OCI-LY7 (cell line): ENCODE measurements around the gene DOCK1. TPM values are rescaled to one million over a fixed set of nuclear protein-coding genes. Genes with fewer than 3 reads are reported as not detected.

Experiments used
- BruUV-seq: library from RNA; stranded (reverse); fragments of 400-500 nt; replicated peaks from 2 replicates; lab custom pipeline; 2021; lab: Mats Ljungman, UMichigan
- CTCF ChIA-PET: fragments of 300-600 bp; sonication (Branson Sonifier 250); formaldehyde crosslinking; loops from one replicate; lab custom pipeline; 2022; ENCODE audit warnings: antibody characterized with exemption; ENCODE audit not compliant: unreplicated experiment; lab: Charles Lee
- POLR2A ChIA-PET: fragments of 300-600 bp; sonication (Branson Sonifier 250); formaldehyde crosslinking; loops from one replicate; lab custom pipeline; 2022; ENCODE audit warnings: antibody characterized with exemption; lab: Charles Lee
- DNase-seq: peaks from one replicate; pipeline ENCODE4 v3.0.0-alpha.2; 2015; ENCODE audit warnings: low spot score
- H2AFZ ChIP-seq: fragments of 200-600 bp; sonication (generic), shearing (Covaris generic); 2 replicates; pipeline ENCODE4 v1.6.1; 2014; ENCODE audit warnings: mild to moderate bottlenecking, antibody characterized with exemption, low read length, moderate library complexity
- H3K27ac ChIP-seq: fragments of 200-600 bp; sonication (generic); 2 replicates; pipeline ENCODE4 v1.5.1; 2014; ENCODE audit warnings: mixed run types, low read depth, mild to moderate bottlenecking, moderate library complexity, low read length, inconsistent platforms; ENCODE audit not compliant: poor library complexity, severe bottlenecking
- H3K36me3 ChIP-seq: fragments of 200-600 bp; sonication (generic); 2 replicates; pipeline ENCODE4 v1.6.1; 2014; ENCODE audit warnings: mild to moderate bottlenecking, antibody characterized with exemption, low read length, moderate library complexity, mixed read lengths; ENCODE audit not compliant: insufficient read depth
- H3K4me1 ChIP-seq: fragments of 200-600 bp; sonication (generic); 2 replicates; pipeline ENCODE4 v1.5.1; 2014; ENCODE audit warnings: mild to moderate bottlenecking, low read length; ENCODE audit not compliant: insufficient read depth, poor library complexity, severe bottlenecking
- H3K4me2 ChIP-seq: fragments of 200-600 bp; sonication (generic); 2 replicates; pipeline ENCODE4 v1.6.1; 2014; ENCODE audit warnings: mild to moderate bottlenecking, low read length
- H3K4me3 ChIP-seq: fragments of 200-600 bp; sonication (generic); 2 replicates; pipeline ENCODE4 v1.5.1; 2014; ENCODE audit warnings: mild to moderate bottlenecking, low read depth, low read length; ENCODE audit not compliant: poor library complexity, severe bottlenecking
- H3K79me2 ChIP-seq: fragments of 200-600 bp; sonication (generic); 2 replicates; pipeline ENCODE4 v1.6.1; 2016; ENCODE audit warnings: low read depth, mild to moderate bottlenecking, low read length, moderate library complexity, mixed read lengths; ENCODE audit not compliant: insufficient read depth
- H3K9me2 ChIP-seq: fragments of 200-600 bp; sonication (generic); 2 replicates; pipeline ENCODE4 v1.6.1; 2016; ENCODE audit warnings: mild to moderate bottlenecking, low read length, mixed read lengths; ENCODE audit not compliant: insufficient read depth
- H3K9me3 ChIP-seq: fragments of 200-600 bp; sonication (generic); 2 replicates; pipeline ENCODE4 v1.6.1; 2014; ENCODE audit warnings: mild to moderate bottlenecking, mixed run types, low read length, mixed read lengths
- H4K20me1 ChIP-seq: fragments of 200-600 bp; sonication (generic); 2 replicates; pipeline ENCODE4 v1.6.1; 2014; ENCODE audit warnings: mild to moderate bottlenecking, antibody characterized with exemption, low read length, moderate library complexity, mixed read lengths; ENCODE audit not compliant: insufficient read depth
- EZH2phosphoT487 ChIP-seq: fragments of 200-600 bp; sonication (generic); IDR thresholded peaks from 2 replicates; pipeline ENCODE4 v1.6.1; 2018; ENCODE audit warnings: low read depth, borderline replicate concordance, mild to moderate bottlenecking, mixed run types, antibody characterized with exemption, low read length, moderate library complexity, mixed read lengths
- intact Hi-C: fragments of 100-400 bp; cut with micrococcal nuclease; formaldehyde crosslinking; loops from one replicate; pipeline ENCODE4 v1.10.0; 2022; ENCODE audit not compliant: unreplicated experiment
- total RNA-seq, 2 experiments: library from RNA; depleted of rRNA in 1 of 2; stranded (reverse); fragments of >200 nt in 1 of 2; shearing (Covaris generic) in 1 of 2; gene quantifications; 2 replicates each; pipeline ENCODE4 v1.2.3, GENCODE V29; 2014 to 2022
- TF ChIP-seq, protein P1 (sequence below): fragments of 200-600 bp; sonication (generic); conservative IDR thresholded peaks from 2 replicates; pipeline ENCODE4 v1.5.1; 2014; ENCODE audit warnings: mild to moderate bottlenecking, antibody characterized with exemption, low read length, moderate library complexity, mixed read lengths

Gene DOCK1
- total RNA-seq, 2 experiments from 2014 or later = not detected

DNA sequence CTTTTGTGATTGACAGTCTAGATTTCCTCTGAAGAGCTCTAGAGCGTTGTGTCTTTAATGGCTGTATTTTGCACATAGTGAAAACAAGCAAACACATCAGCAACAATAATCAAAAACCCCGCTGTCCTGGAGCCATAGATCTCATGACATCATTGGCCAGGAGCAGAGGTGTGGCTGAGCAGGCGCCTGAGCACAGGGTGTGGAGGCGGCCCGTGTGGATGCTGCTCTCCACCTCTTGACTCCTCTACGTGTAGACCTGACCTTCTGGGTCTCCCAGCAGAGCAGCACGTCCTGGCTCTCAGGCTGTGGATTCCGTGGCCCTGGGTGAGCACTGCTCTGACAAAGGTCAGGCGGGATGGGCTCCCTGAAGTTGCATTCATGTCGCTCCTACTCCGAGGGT is 354.1 kb downstream of the DOCK1 start:
- H3K4me2 ChIP-seq = no peak overlapping the region
- H3K36me3 ChIP-seq = no peaks in the 10 kb centered on the region
- CTCF ChIA-PET = no interaction called here
- no peaks in the 10 kb centered on the region for H3K9me2 ChIP-seq
- no peak for DNase-seq
- H3K27ac ChIP-seq = no peak overlapping the region
- H3K4me3 ChIP-seq = no peak overlapping the region
- TF ChIP-seq, protein P1, sequence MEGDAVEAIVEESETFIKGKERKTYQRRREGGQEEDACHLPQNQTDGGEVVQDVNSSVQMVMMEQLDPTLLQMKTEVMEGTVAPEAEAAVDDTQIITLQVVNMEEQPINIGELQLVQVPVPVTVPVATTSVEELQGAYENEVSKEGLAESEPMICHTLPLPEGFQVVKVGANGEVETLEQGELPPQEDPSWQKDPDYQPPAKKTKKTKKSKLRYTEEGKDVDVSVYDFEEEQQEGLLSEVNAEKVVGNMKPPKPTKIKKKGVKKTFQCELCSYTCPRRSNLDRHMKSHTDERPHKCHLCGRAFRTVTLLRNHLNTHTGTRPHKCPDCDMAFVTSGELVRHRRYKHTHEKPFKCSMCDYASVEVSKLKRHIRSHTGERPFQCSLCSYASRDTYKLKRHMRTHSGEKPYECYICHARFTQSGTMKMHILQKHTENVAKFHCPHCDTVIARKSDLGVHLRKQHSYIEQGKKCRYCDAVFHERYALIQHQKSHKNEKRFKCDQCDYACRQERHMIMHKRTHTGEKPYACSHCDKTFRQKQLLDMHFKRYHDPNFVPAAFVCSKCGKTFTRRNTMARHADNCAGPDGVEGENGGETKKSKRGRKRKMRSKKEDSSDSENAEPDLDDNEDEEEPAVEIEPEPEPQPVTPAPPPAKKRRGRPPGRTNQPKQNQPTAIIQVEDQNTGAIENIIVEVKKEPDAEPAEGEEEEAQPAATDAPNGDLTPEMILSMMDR = no peak
- no peak for TF ChIP-seq EZH2phosphoT487
- POLR2A ChIA-PET = no interaction called here
- intact Hi-C loops = no loop called here
- no peaks in the 10 kb centered on the region for H4K20me1 ChIP-seq
- H2AFZ ChIP-seq = no peak overlapping the region
- no peaks in the 10 kb centered on the region for H3K9me3 ChIP-seq
- no peaks in the 10 kb centered on the region for H3K79me2 ChIP-seq
- H3K4me1 ChIP-seq = no peaks in the 10 kb centered on the region
- no TSS peak for BruUV-seq

DNA sequence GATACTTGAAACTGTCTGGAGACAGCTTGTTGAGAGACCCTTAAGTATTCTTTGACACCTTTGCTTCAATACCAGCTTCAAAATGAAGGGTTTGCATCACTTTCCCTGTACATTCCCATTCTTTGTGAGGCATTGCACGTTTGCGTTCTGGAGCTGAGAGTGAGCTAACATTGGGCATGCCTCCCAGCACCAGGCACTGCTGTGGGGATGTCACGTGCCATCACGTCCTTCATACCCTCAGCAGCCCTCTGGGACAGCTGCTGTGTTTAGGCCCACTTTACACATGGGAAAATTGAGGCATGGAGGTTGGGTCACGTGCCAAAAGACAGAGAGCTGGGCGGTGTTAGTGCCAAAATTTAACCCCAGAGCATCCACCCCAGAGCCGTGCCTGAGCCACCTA is 357.4 kb downstream of the DOCK1 start:
- Histone ChIP-seq H3K27ac (no peak overlapping the region), H3K4me1 (no peaks in the 10 kb centered on the region), H2AFZ (no peak overlapping the region), H3K9me2 (no peaks in the 10 kb centered on the region), H3K36me3 (no peaks in the 10 kb centered on the region), H4K20me1 (no peaks in the 10 kb centered on the region), H3K4me3 (no peak overlapping the region), H3K4me2 (no peak overlapping the region), H3K9me3 (no peaks in the 10 kb centered on the region), H3K79me2 (no peaks in the 10 kb centered on the region)
- ChIA-PET CTCF (no interaction called here), POLR2A (interaction anchor here (0.9 kb wide), 1 partner anchor 10 kb away, joined by 3 read pairs; no protein-coding TSS in a partner anchor)
- no peak for TF ChIP-seq EZH2phosphoT487
- TF ChIP-seq, protein P1 = no peak
- BruUV-seq = no TSS peak
- DNase-seq = no peak
- intact Hi-C loops = no loop called here

DNA sequence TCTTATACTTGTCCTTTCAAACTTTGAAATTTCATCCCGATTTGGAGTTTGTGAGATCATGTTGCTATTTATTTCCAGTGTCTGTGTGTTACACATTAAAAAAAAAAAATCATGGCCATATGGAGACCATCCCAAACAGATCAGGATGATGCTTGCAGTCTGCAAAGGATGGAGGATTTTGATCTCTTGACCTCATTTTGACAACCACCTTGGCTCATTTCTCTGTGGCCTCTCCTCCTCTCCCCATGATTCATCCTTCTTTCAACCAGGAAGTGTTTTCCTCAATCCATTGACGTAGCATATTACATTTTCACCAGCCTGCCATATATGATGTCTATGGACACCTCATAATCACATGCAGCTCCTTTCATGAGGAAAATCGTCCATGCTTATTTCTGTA is 360.1 kb downstream of the DOCK1 start:
- no peak overlapping the region for H2AFZ ChIP-seq
- no peak overlapping the region for H3K4me2 ChIP-seq
- CTCF ChIA-PET = no interaction called here
- BruUV-seq = no TSS peak
- no peak overlapping the region for H3K4me3 ChIP-seq
- no peak for DNase-seq
- H3K27ac ChIP-seq = no peak overlapping the region
- no peaks in the 10 kb centered on the region for H3K36me3 ChIP-seq
- no peaks in the 10 kb centered on the region for H3K79me2 ChIP-seq
- intact Hi-C loops = no loop called here
- no peaks in the 10 kb centered on the region for H4K20me1 ChIP-seq
- no peaks in the 10 kb centered on the region for H3K9me3 ChIP-seq
- no peaks in the 10 kb centered on the region for H3K4me1 ChIP-seq
- POLR2A ChIA-PET = no interaction called here
- TF ChIP-seq, protein P1 = no peak
- no peak for TF ChIP-seq EZH2phosphoT487
- H3K9me2 ChIP-seq = no peaks in the 10 kb centered on the region
